Measurements from ENCODE around the gene ASXL3. TPM values are rescaled to one million over a fixed set of nuclear protein-coding genes. Genes with fewer than 3 reads are reported as not detected.

The ASXL3 gene
- total RNA-seq, 4 donors from 2014 or later: 8.3 to 25.3 (median 20.3) TPM

- DNase-seq: no peak
- Histone ChIP-seq H3K9me3 (no peaks in the 10 kb centered on the region), H3K36me3 (no peaks in the 10 kb centered on the region), H3K27ac (no peak overlapping the region), H3K4me3 (replicated peaks in 1 of 3) (no peak overlapping the region), H3K27me3 (no peaks in the 10 kb centered on the region), H3K4me1 (no peaks in the 10 kb centered on the region)
- intact Hi-C loops (cut with DNase I): no loop called here
- TF ChIP-seq POLR2A (IDR thresholded peaks at IDR 0.05): no peak
- TF ChIP-seq, protein P1, sequence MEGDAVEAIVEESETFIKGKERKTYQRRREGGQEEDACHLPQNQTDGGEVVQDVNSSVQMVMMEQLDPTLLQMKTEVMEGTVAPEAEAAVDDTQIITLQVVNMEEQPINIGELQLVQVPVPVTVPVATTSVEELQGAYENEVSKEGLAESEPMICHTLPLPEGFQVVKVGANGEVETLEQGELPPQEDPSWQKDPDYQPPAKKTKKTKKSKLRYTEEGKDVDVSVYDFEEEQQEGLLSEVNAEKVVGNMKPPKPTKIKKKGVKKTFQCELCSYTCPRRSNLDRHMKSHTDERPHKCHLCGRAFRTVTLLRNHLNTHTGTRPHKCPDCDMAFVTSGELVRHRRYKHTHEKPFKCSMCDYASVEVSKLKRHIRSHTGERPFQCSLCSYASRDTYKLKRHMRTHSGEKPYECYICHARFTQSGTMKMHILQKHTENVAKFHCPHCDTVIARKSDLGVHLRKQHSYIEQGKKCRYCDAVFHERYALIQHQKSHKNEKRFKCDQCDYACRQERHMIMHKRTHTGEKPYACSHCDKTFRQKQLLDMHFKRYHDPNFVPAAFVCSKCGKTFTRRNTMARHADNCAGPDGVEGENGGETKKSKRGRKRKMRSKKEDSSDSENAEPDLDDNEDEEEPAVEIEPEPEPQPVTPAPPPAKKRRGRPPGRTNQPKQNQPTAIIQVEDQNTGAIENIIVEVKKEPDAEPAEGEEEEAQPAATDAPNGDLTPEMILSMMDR (IDR thresholded peaks at IDR 0.05): no peak
- WGBS, 2 donors: 79 to 91% methylated on average over 4 of the region's 4 CpGs
Measured at GRCh38 chr18:33716061-33716683, 138.2 kb downstream of the ASXL3 start.

DNA sequence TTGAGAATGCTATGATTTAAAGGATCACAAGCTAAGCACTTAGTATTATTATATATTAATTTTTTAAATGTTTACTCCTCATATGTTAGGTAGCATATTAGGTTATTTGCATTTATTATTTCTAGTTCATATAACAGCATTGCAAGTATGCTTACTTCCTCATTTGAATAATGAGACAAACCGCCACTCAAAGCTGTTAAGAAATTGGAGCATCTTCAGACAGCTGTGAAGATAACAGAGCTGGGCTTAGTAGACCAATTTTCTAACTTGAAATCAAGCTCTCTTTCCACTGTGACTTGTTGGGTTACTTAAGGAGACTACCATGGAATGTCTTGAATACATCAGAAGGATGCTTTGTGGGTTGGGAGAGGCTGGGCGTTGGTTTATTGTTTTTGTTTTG, 139.3 kb downstream of the ASXL3 start:
- intact Hi-C loops (cut with DNase I): no loop called here
- DNase-seq: no peak
- Histone ChIP-seq H3K9me3 (no peaks in the 10 kb centered on the region), H3K27me3 (no peaks in the 10 kb centered on the region), H3K4me1 (no peaks in the 10 kb centered on the region), H3K36me3 (no peaks in the 10 kb centered on the region), H3K4me3 (replicated peaks in 1 of 3) (no peak overlapping the region), H3K27ac (no peak overlapping the region)
- 91 to 95% methylated on average over 2 of the region's 2 CpGs for WGBS, 2 donors
- TF ChIP-seq, protein P1 (IDR thresholded peaks at IDR 0.05): no peak
- TF ChIP-seq POLR2A (IDR thresholded peaks at IDR 0.05): no peak

- H3K27me3 ChIP-seq: no peaks in the 10 kb centered on the region
- no peaks in the 10 kb centered on the region for H3K9me3 ChIP-seq
- 88 to 92% methylated on average over 2 of the region's 2 CpGs for WGBS, 2 donors
- TF ChIP-seq, protein P1 (IDR thresholded peaks at IDR 0.05): no peak
- TF ChIP-seq POLR2A (IDR thresholded peaks at IDR 0.05): no peak
- no peak overlapping the region for H3K4me3 ChIP-seq (replicated peaks in 1 of 3)
- intact Hi-C loops (cut with DNase I): loop anchor here (10.0 kb wide), 1 partner anchor 55 kb away; no protein-coding TSS in a partner anchor
- no peak overlapping the region for H3K27ac ChIP-seq
- no peaks in the 10 kb centered on the region for H3K4me1 ChIP-seq
- no peaks in the 10 kb centered on the region for H3K36me3 ChIP-seq
- no peak for DNase-seq
Measured at GRCh38 chr18:33720133-33720532, 142.1 kb downstream of the ASXL3 start.

DNA sequence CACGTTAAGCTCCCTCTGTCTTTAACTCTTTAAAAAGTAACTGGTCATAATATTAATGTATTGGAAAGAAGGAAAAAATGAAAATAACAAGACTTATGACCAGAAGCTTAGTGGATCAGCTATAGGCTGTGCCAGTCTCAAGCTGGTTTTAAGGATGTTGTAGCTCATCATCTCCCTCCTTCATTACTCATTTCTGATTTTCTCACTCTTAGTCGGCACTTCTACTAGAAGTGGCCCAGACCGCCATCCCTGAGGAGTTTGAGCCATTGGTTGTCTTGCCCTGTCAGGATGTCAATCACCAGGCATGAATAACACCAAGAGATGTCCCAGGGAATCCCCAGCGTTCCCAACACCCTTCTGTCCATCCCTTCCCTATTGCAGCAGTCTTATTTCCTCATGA, 151.5 kb downstream of the ASXL3 start:
- no peaks in the 10 kb centered on the region for H3K36me3 ChIP-seq
- no peaks in the 10 kb centered on the region for H3K9me3 ChIP-seq
- intact Hi-C loops (cut with DNase I): loop anchor here (10.0 kb wide), 1 partner anchor 65 kb away; no protein-coding TSS in a partner anchor
- H3K27me3 ChIP-seq: no peaks in the 10 kb centered on the region
- 93 to 95% methylated on average over 4 of the region's 4 CpGs for WGBS, 2 donors
- H3K4me3 ChIP-seq (replicated peaks in 1 of 3): no peak overlapping the region
- TF ChIP-seq, protein P1 (IDR thresholded peaks at IDR 0.05): no peak
- no peak for TF ChIP-seq POLR2A (IDR thresholded peaks at IDR 0.05)
- no peak for DNase-seq
- no peaks in the 10 kb centered on the region for H3K4me1 ChIP-seq
- no peak overlapping the region for H3K27ac ChIP-seq

- no peak overlapping the region for H3K27ac ChIP-seq
- H3K4me3 ChIP-seq (replicated peaks in 1 of 3): no peak overlapping the region
- H3K4me1 ChIP-seq: no peaks in the 10 kb centered on the region
- TF ChIP-seq, protein P1 (IDR thresholded peaks at IDR 0.05): no peak
- no peak for TF ChIP-seq POLR2A (IDR thresholded peaks at IDR 0.05)
- H3K27me3 ChIP-seq: no peaks in the 10 kb centered on the region
- DNase-seq: no peak
- intact Hi-C loops (cut with DNase I): no loop called here
- H3K9me3 ChIP-seq: no peaks in the 10 kb centered on the region
- no peaks in the 10 kb centered on the region for H3K36me3 ChIP-seq
Measured at GRCh38 chr18:33733376-33733775, 155.4 kb downstream of the ASXL3 start.

Measured in thyroid gland (tissue), 4 donors.